HL-60/S4 treated with phorbol 12-myristate 13-acetate at 8.2 ng/mL for 4 days and 3 days (cell line): Measurements from ENCODE around the gene POLR3C.
"Not testable (repeated sequence)": the region's sequence is repeated elsewhere in the genome, so short reads cannot be mapped to it uniquely, and the experiment has no call there.

Source experiments
- in situ Hi-C: fragments of 300-500 bp; cut with MboI; formaldehyde crosslinking; loops from 2 replicates; pipeline ENCODE4 v1.15.0; 2022; ENCODE audit warnings: low sequenced_read_pairs

Gene POLR3C

GRCh38 chr1:145818095-145818494 is 5.9 kb upstream of the POLR3C start:
- in situ Hi-C loops, result not testable (repeated sequence)

GRCh38 chr1:145822779-145823331 is 1.1 kb upstream of the POLR3C start:
- in situ Hi-C loops, result not testable (repeated sequence)

- in situ Hi-C loops, result no loop called here
Measured at GRCh38 chr1:145824499-145824842, 471 bp downstream of the POLR3C start.

- in situ Hi-C loops, result no loop called here
Measured at GRCh38 chr1:145826030-145826429, 2.0 kb downstream of the POLR3C start.

GRCh38 chr1:145827966-145828365 is 4.0 kb downstream of the POLR3C start:
- in situ Hi-C loops, result no loop called here

GRCh38 chr1:145828367-145829026 is 4.5 kb downstream of the POLR3C start:
- in situ Hi-C loops, result no loop called here

GRCh38 chr1:145830810-145831209 is 6.8 kb downstream of the POLR3C start:
- in situ Hi-C loops, result not testable (repeated sequence)

GRCh38 chr1:145837656-145838055 is 13.7 kb downstream of the POLR3C start:
- in situ Hi-C loops, result no loop called here

- in situ Hi-C loops, result no loop called here
Measured at GRCh38 chr1:145843031-145843430, 19.0 kb downstream of the POLR3C start.

- in situ Hi-C loops, result no loop called here
Measured at GRCh38 chr1:145845144-145845513, 21.1 kb downstream of the POLR3C start.

GRCh38 chr1:145845514-145846161 is 21.6 kb downstream of the POLR3C start, which contains the start of gene NUDT17:
TSS of gene NUDT17 (plus strand) at chr1:145845630. CDS start at chr1:145845641, 11 bp downstream.
- in situ Hi-C loops, result no loop called here

- in situ Hi-C loops, result no loop called here
Measured at GRCh38 chr1:145846201-145846612, 22.2 kb downstream of the POLR3C start.

GRCh38 chr1:145847827-145848226 is 23.8 kb downstream of the POLR3C start:
- in situ Hi-C loops, result no loop called here

- in situ Hi-C loops, result no loop called here
Measured at GRCh38 chr1:145849356-145850160, 25.6 kb downstream of the POLR3C start.

- in situ Hi-C loops, result no loop called here
Measured at GRCh38 chr1:145855426-145855948, 31.5 kb downstream of the POLR3C start.

- in situ Hi-C loops, result no loop called here
Measured at GRCh38 chr1:145857170-145857569, 33.2 kb downstream of the POLR3C start.

GRCh38 chr1:145858238-145858900 is 34.4 kb downstream of the POLR3C start:
- in situ Hi-C loops, result no loop called here

GRCh38 chr1:145858901-145859490 is 35.0 kb downstream of the POLR3C start, which contains the start of gene PIAS3:
TSS of gene PIAS3 (minus strand) at chr1:145859081. CDS start at chr1:145858990, 91 bp downstream.
- in situ Hi-C loops, result no loop called here

- in situ Hi-C loops, result no loop called here
Measured at GRCh38 chr1:145859491-145860023, 35.6 kb downstream of the POLR3C start.
